HEK293 (cell line): ENCODE results near the gene AFDN.

Experiments used
- CTCF ChIA-PET: fragments of 350-600 bp; formaldehyde crosslinking; extraction: SDS; loops from one replicate; lab custom pipeline; 2021; ENCODE audit warnings: antibody characterized with exemption; lab: Yijun Ruan, JAX
- POLR2A ChIA-PET: fragments of 300-600 bp; formaldehyde crosslinking; extraction: SDS; loops from one replicate; lab custom pipeline; 2020; ENCODE audit warnings: antibody characterized with exemption, inconsistent platforms; lab: Yijun Ruan, JAX
- H3K27ac ChIP-seq: fragments of 200-500 bp; sonication (Bioruptor generic); 2 replicates; pipeline ENCODE4 v1.5.1; 2014; ENCODE audit warnings: low read depth, low read length, control low read depth, inconsistent platforms; ENCODE audit errors: extremely low read depth
- H3K36me3 ChIP-seq, 2 experiments: fragments of 200-500 bp in 1 of 2; sonication (Bioruptor generic) in 1 of 2; 1 replicate in 1 of 2; 2 replicates in 1 of 2; pipeline ENCODE4 v1.5.1; 2014 to 2017; ENCODE audit warnings: inconsistent platforms in 2 of 2, low read length in 2 of 2; ENCODE audit not compliant: control insufficient read depth in 2 of 2, insufficient read depth in 1 of 2
- H3K4me1 ChIP-seq: fragments of 200-500 bp; sonication (Bioruptor generic); 2 replicates; pipeline ENCODE4 v1.5.1; 2014; ENCODE audit warnings: mild to moderate bottlenecking, low read length, inconsistent platforms; ENCODE audit not compliant: control insufficient read depth, insufficient read depth
- H3K4me3 ChIP-seq: 2 replicates; pipeline ENCODE4 v1.5.1; 2011; ENCODE audit warnings: low read depth, mild to moderate bottlenecking, control low read depth, low read length, moderate library complexity
- H3K9me3 ChIP-seq: fragments of 200-500 bp; sonication (Bioruptor generic); 2 replicates; pipeline ENCODE4 v1.5.1; 2014; ENCODE audit warnings: low read depth, low read length, inconsistent platforms; ENCODE audit not compliant: control insufficient read depth, insufficient read depth
- KLF16 ChIP-seq: fragments of 450-650 bp; formaldehyde crosslinking; IDR thresholded peaks from 2 replicates; pipeline ENCODE4 v1.5.1; 2017; ENCODE audit warnings: missing biosample characterization, missing genetic modification characterization
- MZF1 ChIP-seq: fragments of 450-650 bp; formaldehyde crosslinking; IDR thresholded peaks from 2 replicates; pipeline ENCODE4 v1.5.1; 2017; ENCODE audit warnings: missing biosample characterization, missing genetic modification characterization, borderline replicate concordance
- SCRT2 ChIP-seq: fragments of 450-650 bp; formaldehyde crosslinking; IDR thresholded peaks from 2 replicates; pipeline ENCODE4 v1.5.1; 2016; ENCODE audit warnings: missing biosample characterization, missing genetic modification characterization
- ZNF138 ChIP-seq: fragments of 450-650 bp; formaldehyde crosslinking; IDR thresholded peaks from 2 replicates; pipeline ENCODE4 v1.5.1; 2016; ENCODE audit warnings: missing biosample characterization, missing genetic modification characterization, borderline replicate concordance
- ZNF184 ChIP-seq: fragments of 450-650 bp; IDR thresholded peaks from 2 replicates; pipeline ENCODE4 v1.5.1; 2018; ENCODE audit warnings: missing biosample characterization, mild to moderate bottlenecking, missing genetic modification characterization
- ZNF202 ChIP-seq: fragments of 450-650 bp; formaldehyde crosslinking; IDR thresholded peaks from 2 replicates; pipeline ENCODE4 v1.5.1; 2016; ENCODE audit warnings: missing biosample characterization, missing genetic modification characterization, borderline replicate concordance
- ZNF354C ChIP-seq: fragments of 450-650 bp; formaldehyde crosslinking; IDR thresholded peaks from 2 replicates; pipeline ENCODE4 v1.5.1; 2016; ENCODE audit warnings: missing biosample characterization, missing genetic modification characterization, low read depth, borderline replicate concordance
- ZNF433 ChIP-seq: fragments of 450-650 bp; formaldehyde crosslinking; IDR thresholded peaks from 2 replicates; pipeline ENCODE4 v1.5.1; 2016; ENCODE audit warnings: missing biosample characterization, missing genetic modification characterization, low read depth
- ZNF501 ChIP-seq: fragments of 450-650 bp; formaldehyde crosslinking; IDR thresholded peaks from 2 replicates; pipeline ENCODE4 v1.5.1; 2016; ENCODE audit warnings: missing biosample characterization, missing genetic modification characterization
- ZNF555 ChIP-seq: fragments of 450-650 bp; formaldehyde crosslinking; conservative IDR thresholded peaks from 2 replicates; pipeline ENCODE4 v1.5.1; 2017; ENCODE audit warnings: missing biosample characterization, mild to moderate bottlenecking, missing genetic modification characterization, inconsistent platforms
- ZNF776 ChIP-seq: fragments of 450-650 bp; formaldehyde crosslinking; IDR thresholded peaks from 2 replicates; pipeline ENCODE4 v1.5.0; 2017; ENCODE audit warnings: missing biosample characterization, missing genetic modification characterization, borderline replicate concordance
- ZNF830 ChIP-seq: fragments of 450-650 bp; IDR thresholded peaks from 2 replicates; pipeline ENCODE4 v1.5.0; 2018; ENCODE audit warnings: missing biosample characterization, missing genetic modification characterization, low read depth, mild to moderate bottlenecking, moderate library complexity
- TF ChIP-seq, protein P1 (sequence below): fragments of 450-650 bp; formaldehyde crosslinking; IDR thresholded peaks from 2 replicates; pipeline ENCODE4 v1.5.1; 2016; ENCODE audit warnings: missing biosample characterization, missing genetic modification characterization, borderline replicate concordance
- TF ChIP-seq, protein P2 (sequence below): fragments of 450-650 bp; formaldehyde crosslinking; IDR thresholded peaks from 2 replicates; pipeline ENCODE4 v1.5.1; 2016; ENCODE audit warnings: missing biosample characterization, missing genetic modification characterization
- TF ChIP-seq, protein P3 (sequence below): fragments of 450-650 bp; formaldehyde crosslinking; IDR thresholded peaks from 2 replicates; pipeline ENCODE4 v1.5.1; 2016; ENCODE audit warnings: missing biosample characterization, missing genetic modification characterization, borderline replicate concordance
- TF ChIP-seq, protein P4 (sequence below): fragments of 450-650 bp; formaldehyde crosslinking; IDR thresholded peaks from 2 replicates; pipeline ENCODE4; 2016; ENCODE audit warnings: missing biosample characterization, missing genetic modification characterization

The AFDN gene

DNA sequence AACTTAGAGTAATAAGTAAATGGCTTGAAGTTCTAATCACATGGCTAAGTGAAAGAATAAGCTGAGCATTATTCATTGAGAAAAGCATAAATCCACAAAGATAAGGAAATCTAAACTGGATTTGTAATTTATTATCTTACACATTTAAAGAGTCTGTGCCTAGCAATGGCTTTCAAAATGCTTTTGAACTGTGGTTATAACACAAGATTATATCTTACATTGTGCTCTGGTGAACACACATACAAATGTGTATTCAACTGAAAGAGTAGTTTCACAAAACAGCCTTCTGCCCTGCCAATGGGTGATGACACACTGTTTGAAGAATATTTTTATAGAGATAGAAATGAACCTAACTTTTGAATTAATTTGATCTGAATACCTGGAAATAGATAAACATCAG lies 83.3 kb downstream of the AFDN start:
- Histone ChIP-seq H3K27ac (no peak overlapping the region), H3K4me3 (no peak overlapping the region), H3K9me3 (no peaks in the 10 kb centered on the region), H3K36me3 (peaks cover 26 to 65% of the 10 kb centered on the region in 2 experiments; a peak in 2 of 3 replicates), H3K4me1 (no peaks in the 10 kb centered on the region)
- no peak for TF ChIP-seq ZNF830
- TF ChIP-seq, protein P1, sequence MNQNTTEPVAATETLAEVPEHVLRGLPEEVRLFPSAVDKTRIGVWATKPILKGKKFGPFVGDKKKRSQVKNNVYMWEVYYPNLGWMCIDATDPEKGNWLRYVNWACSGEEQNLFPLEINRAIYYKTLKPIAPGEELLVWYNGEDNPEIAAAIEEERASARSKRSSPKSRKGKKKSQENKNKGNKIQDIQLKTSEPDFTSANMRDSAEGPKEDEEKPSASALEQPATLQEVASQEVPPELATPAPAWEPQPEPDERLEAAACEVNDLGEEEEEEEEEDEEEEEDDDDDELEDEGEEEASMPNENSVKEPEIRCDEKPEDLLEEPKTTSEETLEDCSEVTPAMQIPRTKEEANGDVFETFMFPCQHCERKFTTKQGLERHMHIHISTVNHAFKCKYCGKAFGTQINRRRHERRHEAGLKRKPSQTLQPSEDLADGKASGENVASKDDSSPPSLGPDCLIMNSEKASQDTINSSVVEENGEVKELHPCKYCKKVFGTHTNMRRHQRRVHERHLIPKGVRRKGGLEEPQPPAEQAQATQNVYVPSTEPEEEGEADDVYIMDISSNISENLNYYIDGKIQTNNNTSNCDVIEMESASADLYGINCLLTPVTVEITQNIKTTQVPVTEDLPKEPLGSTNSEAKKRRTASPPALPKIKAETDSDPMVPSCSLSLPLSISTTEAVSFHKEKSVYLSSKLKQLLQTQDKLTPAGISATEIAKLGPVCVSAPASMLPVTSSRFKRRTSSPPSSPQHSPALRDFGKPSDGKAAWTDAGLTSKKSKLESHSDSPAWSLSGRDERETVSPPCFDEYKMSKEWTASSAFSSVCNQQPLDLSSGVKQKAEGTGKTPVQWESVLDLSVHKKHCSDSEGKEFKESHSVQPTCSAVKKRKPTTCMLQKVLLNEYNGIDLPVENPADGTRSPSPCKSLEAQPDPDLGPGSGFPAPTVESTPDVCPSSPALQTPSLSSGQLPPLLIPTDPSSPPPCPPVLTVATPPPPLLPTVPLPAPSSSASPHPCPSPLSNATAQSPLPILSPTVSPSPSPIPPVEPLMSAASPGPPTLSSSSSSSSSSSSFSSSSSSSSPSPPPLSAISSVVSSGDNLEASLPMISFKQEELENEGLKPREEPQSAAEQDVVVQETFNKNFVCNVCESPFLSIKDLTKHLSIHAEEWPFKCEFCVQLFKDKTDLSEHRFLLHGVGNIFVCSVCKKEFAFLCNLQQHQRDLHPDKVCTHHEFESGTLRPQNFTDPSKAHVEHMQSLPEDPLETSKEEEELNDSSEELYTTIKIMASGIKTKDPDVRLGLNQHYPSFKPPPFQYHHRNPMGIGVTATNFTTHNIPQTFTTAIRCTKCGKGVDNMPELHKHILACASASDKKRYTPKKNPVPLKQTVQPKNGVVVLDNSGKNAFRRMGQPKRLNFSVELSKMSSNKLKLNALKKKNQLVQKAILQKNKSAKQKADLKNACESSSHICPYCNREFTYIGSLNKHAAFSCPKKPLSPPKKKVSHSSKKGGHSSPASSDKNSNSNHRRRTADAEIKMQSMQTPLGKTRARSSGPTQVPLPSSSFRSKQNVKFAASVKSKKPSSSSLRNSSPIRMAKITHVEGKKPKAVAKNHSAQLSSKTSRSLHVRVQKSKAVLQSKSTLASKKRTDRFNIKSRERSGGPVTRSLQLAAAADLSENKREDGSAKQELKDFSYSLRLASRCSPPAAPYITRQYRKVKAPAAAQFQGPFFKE (tag by site-specific recombination) = no peak
- TF ChIP-seq, protein P2, sequence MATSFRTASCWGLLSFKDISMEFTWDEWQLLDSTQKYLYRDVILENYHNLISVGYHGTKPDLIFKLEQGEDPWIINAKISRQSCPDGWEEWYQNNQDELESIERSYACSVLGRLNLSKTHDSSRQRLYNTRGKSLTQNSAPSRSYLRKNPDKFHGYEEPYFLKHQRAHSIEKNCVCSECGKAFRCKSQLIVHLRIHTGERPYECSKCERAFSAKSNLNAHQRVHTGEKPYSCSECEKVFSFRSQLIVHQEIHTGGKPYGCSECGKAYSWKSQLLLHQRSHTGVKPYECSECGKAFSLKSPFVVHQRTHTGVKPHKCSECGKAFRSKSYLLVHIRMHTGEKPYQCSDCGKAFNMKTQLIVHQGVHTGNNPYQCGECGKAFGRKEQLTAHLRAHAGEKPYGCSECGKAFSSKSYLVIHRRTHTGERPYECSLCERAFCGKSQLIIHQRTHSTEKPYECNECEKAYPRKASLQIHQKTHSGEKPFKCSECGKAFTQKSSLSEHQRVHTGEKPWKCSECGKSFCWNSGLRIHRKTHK (tag by site-specific recombination) = no peak
- TF ChIP-seq ZNF555 (tag by site-specific recombination) = no peak
- TF ChIP-seq ZNF501 = no peak
- TF ChIP-seq SCRT2 (tag by site-specific recombination) = no peak
- no peak for TF ChIP-seq KLF16
- no peak for TF ChIP-seq ZNF433 (tag by site-specific recombination)
- TF ChIP-seq ZNF138 = no peak
- TF ChIP-seq, protein P3, sequence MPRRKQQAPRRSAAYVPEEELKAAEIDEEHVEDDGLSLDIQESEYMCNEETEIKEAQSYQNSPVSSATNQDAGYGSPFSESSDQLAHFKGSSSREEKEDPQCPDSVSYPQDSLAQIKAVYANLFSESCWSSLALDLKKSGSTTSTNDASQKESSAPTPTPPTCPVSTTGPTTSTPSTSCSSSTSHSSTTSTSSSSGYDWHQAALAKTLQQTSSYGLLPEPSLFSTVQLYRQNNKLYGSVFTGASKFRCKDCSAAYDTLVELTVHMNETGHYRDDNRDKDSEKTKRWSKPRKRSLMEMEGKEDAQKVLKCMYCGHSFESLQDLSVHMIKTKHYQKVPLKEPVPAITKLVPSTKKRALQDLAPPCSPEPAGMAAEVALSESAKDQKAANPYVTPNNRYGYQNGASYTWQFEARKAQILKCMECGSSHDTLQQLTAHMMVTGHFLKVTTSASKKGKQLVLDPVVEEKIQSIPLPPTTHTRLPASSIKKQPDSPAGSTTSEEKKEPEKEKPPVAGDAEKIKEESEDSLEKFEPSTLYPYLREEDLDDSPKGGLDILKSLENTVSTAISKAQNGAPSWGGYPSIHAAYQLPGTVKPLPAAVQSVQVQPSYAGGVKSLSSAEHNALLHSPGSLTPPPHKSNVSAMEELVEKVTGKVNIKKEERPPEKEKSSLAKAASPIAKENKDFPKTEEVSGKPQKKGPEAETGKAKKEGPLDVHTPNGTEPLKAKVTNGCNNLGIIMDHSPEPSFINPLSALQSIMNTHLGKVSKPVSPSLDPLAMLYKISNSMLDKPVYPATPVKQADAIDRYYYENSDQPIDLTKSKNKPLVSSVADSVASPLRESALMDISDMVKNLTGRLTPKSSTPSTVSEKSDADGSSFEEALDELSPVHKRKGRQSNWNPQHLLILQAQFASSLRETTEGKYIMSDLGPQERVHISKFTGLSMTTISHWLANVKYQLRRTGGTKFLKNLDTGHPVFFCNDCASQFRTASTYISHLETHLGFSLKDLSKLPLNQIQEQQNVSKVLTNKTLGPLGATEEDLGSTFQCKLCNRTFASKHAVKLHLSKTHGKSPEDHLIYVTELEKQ (tag by site-specific recombination) = no peak
- TF ChIP-seq, protein P4, sequence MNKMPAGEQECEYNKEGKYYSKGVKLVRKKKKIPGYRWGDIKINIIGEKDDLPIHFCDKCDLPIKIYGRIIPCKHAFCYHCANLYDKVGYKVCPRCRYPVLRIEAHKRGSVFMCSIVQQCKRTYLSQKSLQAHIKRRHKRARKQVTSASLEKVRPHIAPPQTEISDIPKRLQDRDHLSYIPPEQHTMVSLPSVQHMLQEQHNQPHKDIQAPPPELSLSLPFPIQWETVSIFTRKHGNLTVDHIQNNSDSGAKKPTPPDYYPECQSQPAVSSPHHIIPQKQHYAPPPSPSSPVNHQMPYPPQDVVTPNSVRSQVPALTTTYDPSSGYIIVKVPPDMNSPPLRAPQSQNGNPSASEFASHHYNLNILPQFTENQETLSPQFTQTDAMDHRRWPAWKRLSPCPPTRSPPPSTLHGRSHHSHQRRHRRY (tag by site-specific recombination) = no peak
- TF ChIP-seq ZNF354C (tag by site-specific recombination) = no peak
- POLR2A ChIA-PET = no interaction called here
- CTCF ChIA-PET = interaction anchor here (0.8 to 1.0 kb wide), 2 partner anchors 16 to 396 kb away, joined by 3 to 5 read pairs; no protein-coding TSS in a partner anchor

DNA sequence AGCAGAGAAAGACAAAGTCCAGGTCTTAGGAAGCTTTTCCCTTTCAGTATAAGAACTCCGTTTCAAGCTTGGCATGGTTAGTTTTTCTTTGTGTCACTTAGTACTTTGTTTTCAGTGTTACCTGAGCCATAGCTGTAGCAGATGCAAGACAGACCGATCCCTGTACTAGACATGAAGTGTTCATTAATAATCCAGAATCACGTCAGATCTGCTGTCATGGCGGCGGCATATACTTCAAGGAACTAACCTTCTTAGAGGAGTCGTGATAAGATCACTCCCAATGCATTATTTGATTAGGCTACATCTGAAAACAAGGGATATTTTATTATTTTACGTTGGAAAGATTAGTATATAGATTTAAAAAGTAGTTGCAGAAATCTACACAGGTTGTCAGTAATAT lies 83.9 kb downstream of the AFDN start:
- TF ChIP-seq MZF1 (tag by site-specific recombination) (no peak), ZNF184 (tag by site-specific recombination) (no peak), ZNF202 (tag by site-specific recombination) (no peak), ZNF776 (tag by site-specific recombination) (no peak)
- TF ChIP-seq, all 188 proteins: peak for 0
- no peaks in the 10 kb centered on the region for H3K9me3 ChIP-seq
- H3K36me3 ChIP-seq = peaks cover 22 to 66% of the 10 kb centered on the region in 2 experiments; a peak in 2 of 3 replicates
- no peaks in the 10 kb centered on the region for H3K4me1 ChIP-seq
- CTCF ChIA-PET = interaction anchor here (0.6 to 1.3 kb wide), 3 partner anchors 16 to 223 kb away, joined by 3 to 5 read pairs (median 3); no protein-coding TSS in a partner anchor
- H3K4me3 ChIP-seq = no peak overlapping the region
- H3K27ac ChIP-seq = no peak overlapping the region
- POLR2A ChIA-PET = no interaction called here
